ENCODE data around the gene NEURL3. TPM values are rescaled to one million over a fixed set of nuclear protein-coding genes. Genes with fewer than 3 reads are reported as not detected.

Gene NEURL3
- total and polyA plus RNA-seq, 2 of the 8 experiments (the other 6 are each of a cell fraction or from before 2014, with no cell fraction given): not detected

DNA sequence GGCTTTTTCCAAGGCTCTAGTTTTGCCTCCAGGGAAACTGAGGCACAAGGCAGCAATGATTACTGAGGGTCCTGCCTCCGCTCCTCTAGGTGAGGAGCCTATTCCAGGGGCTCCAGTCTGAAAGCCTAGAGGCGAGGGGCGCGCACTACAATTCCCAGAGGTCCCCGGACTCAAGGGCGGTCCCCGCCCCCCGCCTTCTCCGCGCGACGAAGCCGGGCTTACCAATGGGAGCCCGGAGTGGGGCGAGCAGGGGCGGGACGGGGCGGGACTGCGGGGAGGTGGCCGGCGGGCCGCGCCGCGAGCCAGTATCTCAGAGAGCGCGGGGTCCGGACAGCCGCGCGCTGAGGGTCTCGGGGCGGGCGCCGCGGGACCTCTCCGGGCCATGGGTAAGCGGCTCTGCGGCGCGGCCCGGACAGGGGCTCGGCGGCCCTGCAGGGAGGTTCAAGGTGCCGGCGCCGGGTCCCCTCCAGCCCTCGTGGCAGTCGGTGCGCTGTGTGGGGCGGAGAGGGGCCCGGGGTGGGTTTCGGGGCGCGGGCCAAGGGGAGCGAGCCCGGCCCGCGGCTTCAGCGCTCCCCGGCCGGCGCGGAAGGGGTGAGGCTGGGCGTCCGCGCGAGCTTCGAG is 31.4 kb upstream of the NEURL3 start, which contains the start of gene ARID5A (continued):
- no peak for TF ChIP-seq SRF (IDR thresholded peaks at IDR 0.05; ENCODE audit: low read depth, low read length)
- TF ChIP-seq SIX5 (IDR thresholded peaks at IDR 0.05; ENCODE audit: low read depth, low read length): peak; percentile 61; the same call in 1 of the 2 replicates
- TF ChIP-seq, protein P1, sequence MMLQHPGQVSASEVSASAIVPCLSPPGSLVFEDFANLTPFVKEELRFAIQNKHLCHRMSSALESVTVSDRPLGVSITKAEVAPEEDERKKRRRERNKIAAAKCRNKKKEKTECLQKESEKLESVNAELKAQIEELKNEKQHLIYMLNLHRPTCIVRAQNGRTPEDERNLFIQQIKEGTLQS (IDR thresholded peaks at IDR 0.05; ENCODE audit: insufficient read depth, low read depth, low read length): no peak
- TF ChIP-seq PHF8 (conservative IDR thresholded peaks at IDR 0.05; ENCODE audit: low read depth, low read length): peak; percentile 66; the same call in 1 of the 2 replicates
- peak; percentile 68 for TF ChIP-seq CREB1 (IDR thresholded peaks at IDR 0.05)
- 0 out of 2 replicates have a peak, but pooled peaks have one; percentile 12 for TF ChIP-seq RBBP5 (IDR thresholded peaks at IDR 0.05; ENCODE audit: borderline replicate concordance, low read depth, low read length)
- TF ChIP-seq, protein P2, sequence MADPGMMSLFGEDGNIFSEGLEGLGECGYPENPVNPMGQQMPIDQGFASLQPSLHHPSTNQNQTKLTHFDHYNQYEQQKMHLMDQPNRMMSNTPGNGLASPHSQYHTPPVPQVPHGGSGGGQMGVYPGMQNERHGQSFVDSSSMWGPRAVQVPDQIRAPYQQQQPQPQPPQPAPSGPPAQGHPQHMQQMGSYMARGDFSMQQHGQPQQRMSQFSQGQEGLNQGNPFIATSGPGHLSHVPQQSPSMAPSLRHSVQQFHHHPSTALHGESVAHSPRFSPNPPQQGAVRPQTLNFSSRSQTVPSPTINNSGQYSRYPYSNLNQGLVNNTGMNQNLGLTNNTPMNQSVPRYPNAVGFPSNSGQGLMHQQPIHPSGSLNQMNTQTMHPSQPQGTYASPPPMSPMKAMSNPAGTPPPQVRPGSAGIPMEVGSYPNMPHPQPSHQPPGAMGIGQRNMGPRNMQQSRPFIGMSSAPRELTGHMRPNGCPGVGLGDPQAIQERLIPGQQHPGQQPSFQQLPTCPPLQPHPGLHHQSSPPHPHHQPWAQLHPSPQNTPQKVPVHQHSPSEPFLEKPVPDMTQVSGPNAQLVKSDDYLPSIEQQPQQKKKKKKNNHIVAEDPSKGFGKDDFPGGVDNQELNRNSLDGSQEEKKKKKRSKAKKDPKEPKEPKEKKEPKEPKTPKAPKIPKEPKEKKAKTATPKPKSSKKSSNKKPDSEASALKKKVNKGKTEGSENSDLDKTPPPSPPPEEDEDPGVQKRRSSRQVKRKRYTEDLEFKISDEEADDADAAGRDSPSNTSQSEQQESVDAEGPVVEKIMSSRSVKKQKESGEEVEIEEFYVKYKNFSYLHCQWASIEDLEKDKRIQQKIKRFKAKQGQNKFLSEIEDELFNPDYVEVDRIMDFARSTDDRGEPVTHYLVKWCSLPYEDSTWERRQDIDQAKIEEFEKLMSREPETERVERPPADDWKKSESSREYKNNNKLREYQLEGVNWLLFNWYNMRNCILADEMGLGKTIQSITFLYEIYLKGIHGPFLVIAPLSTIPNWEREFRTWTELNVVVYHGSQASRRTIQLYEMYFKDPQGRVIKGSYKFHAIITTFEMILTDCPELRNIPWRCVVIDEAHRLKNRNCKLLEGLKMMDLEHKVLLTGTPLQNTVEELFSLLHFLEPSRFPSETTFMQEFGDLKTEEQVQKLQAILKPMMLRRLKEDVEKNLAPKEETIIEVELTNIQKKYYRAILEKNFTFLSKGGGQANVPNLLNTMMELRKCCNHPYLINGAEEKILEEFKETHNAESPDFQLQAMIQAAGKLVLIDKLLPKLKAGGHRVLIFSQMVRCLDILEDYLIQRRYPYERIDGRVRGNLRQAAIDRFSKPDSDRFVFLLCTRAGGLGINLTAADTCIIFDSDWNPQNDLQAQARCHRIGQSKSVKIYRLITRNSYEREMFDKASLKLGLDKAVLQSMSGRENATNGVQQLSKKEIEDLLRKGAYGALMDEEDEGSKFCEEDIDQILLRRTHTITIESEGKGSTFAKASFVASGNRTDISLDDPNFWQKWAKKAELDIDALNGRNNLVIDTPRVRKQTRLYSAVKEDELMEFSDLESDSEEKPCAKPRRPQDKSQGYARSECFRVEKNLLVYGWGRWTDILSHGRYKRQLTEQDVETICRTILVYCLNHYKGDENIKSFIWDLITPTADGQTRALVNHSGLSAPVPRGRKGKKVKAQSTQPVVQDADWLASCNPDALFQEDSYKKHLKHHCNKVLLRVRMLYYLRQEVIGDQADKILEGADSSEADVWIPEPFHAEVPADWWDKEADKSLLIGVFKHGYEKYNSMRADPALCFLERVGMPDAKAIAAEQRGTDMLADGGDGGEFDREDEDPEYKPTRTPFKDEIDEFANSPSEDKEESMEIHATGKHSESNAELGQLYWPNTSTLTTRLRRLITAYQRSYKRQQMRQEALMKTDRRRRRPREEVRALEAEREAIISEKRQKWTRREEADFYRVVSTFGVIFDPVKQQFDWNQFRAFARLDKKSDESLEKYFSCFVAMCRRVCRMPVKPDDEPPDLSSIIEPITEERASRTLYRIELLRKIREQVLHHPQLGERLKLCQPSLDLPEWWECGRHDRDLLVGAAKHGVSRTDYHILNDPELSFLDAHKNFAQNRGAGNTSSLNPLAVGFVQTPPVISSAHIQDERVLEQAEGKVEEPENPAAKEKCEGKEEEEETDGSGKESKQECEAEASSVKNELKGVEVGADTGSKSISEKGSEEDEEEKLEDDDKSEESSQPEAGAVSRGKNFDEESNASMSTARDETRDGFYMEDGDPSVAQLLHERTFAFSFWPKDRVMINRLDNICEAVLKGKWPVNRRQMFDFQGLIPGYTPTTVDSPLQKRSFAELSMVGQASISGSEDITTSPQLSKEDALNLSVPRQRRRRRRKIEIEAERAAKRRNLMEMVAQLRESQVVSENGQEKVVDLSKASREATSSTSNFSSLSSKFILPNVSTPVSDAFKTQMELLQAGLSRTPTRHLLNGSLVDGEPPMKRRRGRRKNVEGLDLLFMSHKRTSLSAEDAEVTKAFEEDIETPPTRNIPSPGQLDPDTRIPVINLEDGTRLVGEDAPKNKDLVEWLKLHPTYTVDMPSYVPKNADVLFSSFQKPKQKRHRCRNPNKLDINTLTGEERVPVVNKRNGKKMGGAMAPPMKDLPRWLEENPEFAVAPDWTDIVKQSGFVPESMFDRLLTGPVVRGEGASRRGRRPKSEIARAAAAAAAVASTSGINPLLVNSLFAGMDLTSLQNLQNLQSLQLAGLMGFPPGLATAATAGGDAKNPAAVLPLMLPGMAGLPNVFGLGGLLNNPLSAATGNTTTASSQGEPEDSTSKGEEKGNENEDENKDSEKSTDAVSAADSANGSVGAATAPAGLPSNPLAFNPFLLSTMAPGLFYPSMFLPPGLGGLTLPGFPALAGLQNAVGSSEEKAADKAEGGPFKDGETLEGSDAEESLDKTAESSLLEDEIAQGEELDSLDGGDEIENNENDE (IDR thresholded peaks at IDR 0.05; ENCODE audit: insufficient replicate concordance, low read length): no peak
- no peak for TF ChIP-seq NANOG (IDR thresholded peaks at IDR 0.05; ENCODE audit: insufficient read depth, low read depth, low read length, poor library complexity, severe bottlenecking)
- peak; percentile 51 for TF ChIP-seq KDM4A (IDR thresholded peaks at IDR 0.05; ENCODE audit: low read depth, low read length, severe bottlenecking)
- TF ChIP-seq TBP (IDR thresholded peaks at IDR 0.05; ENCODE audit: low read depth, low read length): peak; percentile 73

Measured in H1 (cell line).